ENCODE data around the gene THSD4. TPM values are rescaled to one million over a fixed set of nuclear protein-coding genes. Genes with fewer than 3 reads are reported as not detected.

THSD4 gene
- 1.6 TPM for total RNA-seq

DNA sequence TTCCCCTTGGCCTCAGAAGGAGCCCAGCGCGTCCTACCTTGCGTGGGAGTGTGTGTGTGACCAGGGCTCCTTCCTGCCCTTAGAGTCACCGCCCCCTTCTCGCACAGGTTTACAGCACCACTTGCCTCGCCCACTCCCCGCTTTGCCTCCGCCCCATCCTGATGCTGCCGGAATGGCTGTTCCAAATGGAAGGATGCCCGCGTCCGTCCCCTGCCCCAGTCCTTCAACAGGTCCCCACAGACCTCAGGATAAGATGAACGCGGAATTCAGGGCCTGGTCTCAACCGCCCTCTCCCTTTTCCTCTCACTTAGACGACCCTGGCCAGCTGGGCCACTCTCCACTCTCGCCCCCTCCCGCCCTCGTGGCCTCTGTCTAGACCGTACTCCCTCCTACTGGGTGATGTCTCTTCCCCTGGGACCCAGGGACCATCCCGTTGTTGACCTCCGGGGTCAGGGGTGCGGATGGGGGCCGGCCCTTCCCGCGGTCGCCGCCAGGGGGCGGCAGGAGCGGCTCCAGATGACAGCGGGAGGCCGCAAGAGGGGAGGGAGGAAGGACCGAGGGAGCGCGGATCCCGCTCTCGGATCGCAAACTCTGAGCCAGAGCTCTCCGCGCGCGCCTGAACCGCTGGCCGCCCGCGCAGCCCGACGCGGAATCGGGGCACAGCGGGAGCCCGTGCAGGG is at the start of gene THSD4:
THSD4 (plus strand) TSS at position 585 of the 680 bp plus-strand sequence.
- FAIRE-seq (no peak), DNase-seq (ENCODE audit: low spot score in 2 of 2) (peak; percentile 57 to 80)

DNA sequence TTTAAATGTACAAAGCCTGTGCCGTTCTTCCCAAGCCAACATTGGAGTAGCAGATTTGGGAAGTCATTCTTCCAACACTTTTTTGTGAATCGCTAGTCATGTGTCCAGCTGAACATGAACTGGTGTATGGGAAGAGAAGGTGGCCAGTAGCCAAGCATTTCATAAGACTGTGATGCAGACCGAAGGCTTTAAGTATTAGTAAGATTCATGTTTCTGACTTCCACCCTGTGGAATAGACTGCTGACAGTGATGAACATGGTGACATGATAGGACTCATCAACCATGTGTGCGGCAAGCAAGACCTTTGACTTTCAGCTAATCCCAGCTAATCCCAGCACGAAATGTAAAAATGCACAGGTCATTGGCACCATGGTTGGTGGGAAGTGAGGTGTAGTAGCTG is 48.3 kb upstream of the THSD4 start:
- DNase-seq (ENCODE audit: low spot score in 2 of 2) (no peak), FAIRE-seq (no peak)

DNA sequence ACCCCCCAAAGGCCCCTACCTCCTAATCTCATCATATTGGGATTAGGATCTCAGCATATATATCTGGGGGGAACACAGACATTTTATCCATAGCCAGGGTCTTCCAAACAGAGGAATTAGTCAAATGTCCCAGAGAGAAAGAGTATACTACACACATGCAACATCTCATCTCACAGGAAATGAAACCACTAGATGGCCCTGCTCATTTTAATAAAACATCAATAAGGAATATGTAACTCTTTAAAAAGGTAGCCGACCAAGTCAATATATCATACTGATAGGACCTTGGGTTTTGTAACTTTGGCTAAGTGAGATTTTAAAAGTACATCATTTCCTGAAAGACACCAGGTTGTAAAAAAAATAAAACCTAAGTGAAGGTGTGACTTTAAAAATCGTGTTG is 45.6 kb upstream of the THSD4 start:
- DNase-seq (ENCODE audit: low spot score in 2 of 2) (no peak), FAIRE-seq (no peak)

DNA sequence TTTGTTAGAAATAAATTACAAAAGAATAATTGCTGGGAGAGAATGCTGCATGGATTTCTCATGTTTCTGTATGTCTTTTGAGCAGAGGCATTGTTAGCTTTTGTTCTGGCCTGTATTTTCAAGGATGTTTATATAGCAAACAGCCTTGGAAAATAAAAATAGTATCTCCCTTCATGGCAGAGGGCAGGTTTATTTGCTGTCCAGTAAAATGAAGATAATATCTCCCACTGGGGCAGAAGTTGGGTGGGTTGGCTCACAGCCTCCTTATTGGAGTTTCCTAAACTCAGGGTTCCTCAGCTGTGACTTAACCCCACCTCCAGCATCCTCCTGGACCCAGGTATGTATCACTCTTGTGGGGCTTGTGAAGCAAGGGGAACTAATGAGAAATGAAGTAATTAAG is 43.7 kb upstream of the THSD4 start:
- no peak for FAIRE-seq

DNA sequence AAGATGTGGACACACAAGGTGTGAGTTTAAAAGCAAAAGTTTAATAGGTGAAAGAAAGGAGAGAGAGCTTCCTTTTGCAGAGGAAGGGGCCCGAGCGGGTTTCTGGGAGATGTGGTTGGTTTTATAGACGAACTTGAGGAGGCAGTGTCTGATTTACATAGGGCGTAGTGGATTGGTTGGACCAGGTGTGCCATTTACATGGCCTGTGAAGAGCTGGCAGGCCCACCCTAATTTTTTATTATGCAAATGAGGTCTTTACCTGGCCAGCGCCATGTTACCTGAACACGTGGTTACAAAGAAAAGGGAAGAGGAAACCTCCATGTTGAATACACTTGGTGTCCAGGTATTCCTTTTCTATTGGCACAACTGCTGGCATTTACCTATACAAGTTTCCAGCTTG is 42.8 kb upstream of the THSD4 start:
- no peak for FAIRE-seq
- DNase-seq (ENCODE audit: low spot score in 2 of 2): no peak

More for the DNA sequence above, 43.7 kb upstream of the THSD4 start:
- DNase-seq (ENCODE audit: low spot score in 2 of 2): no peak

DNA sequence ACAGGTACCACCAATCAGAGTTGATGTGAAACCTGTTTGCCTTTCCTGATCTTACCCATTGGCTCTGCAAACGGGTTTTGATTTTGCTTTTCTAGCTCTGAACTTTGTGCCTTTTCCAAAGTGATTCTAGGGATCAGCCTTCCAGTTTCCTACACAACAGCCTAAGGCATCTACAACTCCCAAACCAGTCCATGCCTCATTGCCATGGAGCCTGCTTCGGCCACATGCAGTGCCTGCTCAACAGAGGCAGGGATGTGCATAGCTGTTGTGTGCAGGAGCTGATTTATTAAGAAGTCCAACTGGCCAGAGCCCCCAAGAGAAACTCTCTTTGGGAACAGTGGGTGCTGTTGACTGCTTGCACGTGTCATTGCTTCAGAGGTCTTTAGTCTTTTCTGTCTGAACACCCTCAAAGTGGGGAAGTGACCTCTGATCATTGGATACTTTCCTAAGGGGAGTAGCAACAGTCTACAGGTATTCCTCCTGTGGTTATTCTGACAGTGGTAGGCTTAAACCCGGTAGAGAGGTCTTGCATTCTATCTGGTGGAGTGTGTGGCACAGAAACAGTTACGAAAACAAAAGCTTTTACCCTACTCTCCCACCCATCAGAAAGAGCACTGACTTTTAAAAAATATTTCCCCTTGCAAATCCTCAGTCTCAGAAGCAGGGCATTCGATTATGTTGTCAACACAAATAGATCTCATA is 36.6 kb upstream of the THSD4 start:
- DNase-seq (ENCODE audit: low spot score in 2 of 2) (no peak), FAIRE-seq (no peak)

DNA sequence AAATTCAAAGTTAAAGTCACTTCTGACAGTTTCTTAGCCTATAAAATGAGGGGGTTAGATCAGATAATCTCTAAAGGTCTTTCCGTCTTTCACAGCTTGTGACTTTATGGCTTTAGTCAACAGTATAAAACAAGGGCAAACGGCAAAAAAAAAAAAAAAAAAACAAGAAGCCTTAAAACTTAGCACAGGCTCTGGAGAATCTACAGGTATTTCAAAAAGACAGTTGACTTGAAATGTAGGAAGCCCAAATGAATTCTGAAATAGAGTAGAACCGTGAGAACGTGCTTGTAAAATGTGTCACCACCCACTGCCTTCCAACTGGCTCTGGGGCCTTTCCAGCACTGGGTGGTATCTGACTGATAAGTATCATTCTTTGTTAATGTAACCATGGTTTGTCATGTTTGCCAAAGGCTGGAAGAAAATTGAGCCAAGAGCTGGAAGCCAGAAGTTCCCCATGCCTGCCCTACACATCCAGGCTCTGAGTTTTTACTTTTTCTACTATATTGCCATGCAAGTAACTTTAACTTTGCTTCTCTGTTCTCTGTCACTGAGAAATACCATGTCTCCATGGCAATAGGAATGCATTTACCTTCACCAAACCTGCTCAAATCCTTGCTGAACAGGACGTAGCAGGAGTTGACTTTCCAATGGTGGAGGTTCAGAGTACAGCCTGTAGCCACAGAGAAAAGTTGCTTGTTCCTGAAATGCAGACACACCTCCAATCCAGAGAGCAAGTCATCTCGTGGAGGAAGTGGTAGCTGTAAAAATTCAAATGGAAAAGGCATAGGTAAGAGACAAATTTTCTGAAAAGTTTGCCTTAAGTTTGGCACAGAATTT is 35.8 kb upstream of the THSD4 start:
- DNase-seq (ENCODE audit: low spot score in 2 of 2) (no peak), FAIRE-seq (no peak)

DNA sequence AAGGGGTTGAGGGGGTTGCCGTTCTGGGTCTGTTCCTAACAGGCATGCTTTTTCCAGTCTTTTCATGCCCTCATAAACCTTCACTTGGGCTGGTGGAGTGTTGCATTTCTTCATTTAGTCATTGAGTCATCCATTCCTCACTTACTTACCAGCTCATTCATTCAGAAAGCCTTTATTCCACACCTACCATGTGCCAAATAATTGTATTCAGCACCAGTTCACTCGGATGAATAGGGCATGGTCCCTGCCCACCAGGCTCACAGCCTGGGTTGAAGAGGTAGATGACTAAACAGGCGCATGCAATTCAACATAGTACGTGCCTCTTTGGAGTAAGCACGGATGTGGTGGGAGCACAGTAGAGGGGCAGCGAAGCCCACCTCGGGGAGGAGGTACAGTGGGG is 35.1 kb upstream of the THSD4 start:
- no peak for FAIRE-seq

DNA sequence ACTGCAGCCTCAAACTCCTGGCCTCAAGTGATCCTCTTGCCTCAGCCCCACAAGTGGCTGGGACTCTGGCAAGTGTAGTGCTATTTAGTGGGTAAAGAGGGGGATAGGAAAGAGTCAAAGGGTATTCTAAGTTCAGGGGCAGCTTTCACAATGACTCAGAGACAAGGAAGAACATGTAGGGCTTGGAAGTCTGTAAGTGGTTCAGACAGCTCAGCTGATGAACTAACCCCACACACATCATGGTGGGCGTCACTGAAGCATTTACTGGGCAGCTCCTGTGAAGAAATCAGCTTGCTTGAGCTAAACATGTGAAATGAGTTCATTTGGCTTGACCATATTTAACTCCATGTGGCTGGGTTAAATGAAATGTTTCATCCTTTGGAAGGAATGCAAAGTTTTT is 34.6 kb upstream of the THSD4 start:
- DNase-seq (ENCODE audit: low spot score in 2 of 2): no peak
- no peak for FAIRE-seq

More for the DNA sequence above, 35.1 kb upstream of the THSD4 start:
- no peak for DNase-seq (ENCODE audit: low spot score in 2 of 2)

DNA sequence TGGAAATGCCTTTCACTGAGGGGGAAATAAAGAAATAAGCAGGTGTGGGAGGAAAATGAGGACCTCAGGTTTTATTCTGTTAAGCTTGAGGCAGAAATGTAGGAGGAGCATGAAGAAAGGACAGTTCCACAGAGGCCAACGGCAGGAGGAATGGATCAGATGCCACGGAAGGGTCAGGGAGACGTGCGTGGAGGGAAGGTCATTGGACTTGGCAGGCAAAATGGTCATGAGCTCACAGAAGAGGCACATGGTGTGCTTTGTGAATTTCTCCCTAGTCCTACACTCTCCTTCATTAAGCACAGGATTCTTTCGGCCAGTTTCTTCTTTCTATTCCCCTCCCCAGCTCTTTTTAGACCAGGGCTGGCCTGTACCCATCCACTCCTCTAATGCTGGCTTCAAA is 32.5 kb upstream of the THSD4 start:
- DNase-seq (ENCODE audit: low spot score in 2 of 2) (no peak), FAIRE-seq (no peak)

DNA sequence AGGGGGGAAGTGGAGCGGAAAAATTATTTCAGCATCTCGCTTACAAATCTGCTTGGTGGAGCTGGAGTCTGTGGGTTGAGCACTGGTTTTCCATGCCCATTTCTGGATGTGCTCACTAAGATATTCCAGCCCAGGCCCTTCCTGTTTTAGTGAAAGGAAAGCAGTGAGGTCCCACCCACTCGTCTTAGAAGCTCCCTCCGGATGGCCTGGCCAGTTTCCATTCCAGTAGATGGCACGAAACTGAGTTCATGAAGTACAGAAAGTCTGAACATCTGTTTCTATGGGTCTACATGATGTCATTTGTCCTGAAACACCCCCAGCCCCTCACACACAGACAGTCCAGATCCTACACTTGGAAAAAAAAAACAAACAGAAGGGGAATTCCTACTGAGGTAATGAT is 31.9 kb upstream of the THSD4 start:
- FAIRE-seq (no peak), DNase-seq (ENCODE audit: low spot score in 2 of 2) (no peak)

DNA sequence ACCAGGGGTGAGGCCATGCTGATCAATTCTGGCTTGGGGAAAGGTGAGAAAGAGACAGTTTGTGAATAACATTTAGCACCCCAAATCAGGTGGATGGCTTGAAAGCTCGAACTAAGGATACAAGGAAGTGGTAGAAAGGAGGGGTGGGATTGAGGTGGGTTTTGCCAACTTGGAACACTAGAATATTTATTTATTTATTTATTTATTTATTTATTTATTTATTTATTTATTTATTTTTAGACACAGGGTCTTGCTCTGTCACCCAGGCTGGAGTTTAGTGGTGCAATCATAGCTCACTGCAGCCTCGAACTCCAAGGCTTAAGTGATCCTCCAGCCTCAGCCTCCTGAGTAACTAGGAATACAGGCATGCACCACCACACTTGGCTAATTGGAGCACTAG is 31.0 kb upstream of the THSD4 start:
- DNase-seq (ENCODE audit: low spot score in 2 of 2): no peak
- no peak for FAIRE-seq

DNA sequence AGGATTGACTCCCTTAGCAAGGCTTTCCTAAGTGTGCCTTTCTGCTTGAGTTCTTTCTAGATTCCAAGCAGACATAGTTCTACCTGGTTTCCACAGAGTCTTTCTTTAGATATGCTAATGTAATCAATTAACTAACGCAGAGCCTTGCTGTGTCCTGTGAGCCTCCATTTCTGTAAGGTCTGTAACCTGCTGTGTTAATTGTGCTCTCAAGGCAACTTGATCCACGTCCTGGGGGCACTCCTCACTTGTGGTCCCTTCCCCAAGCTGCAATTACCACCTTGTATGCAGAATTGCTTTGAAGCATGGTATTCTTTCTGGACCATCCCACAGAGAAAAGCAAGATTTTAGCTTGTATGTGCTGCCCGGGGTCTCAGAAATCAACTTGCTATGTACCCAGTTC is 29.5 kb upstream of the THSD4 start:
- FAIRE-seq (no peak), DNase-seq (ENCODE audit: low spot score in 2 of 2) (no peak)

DNA sequence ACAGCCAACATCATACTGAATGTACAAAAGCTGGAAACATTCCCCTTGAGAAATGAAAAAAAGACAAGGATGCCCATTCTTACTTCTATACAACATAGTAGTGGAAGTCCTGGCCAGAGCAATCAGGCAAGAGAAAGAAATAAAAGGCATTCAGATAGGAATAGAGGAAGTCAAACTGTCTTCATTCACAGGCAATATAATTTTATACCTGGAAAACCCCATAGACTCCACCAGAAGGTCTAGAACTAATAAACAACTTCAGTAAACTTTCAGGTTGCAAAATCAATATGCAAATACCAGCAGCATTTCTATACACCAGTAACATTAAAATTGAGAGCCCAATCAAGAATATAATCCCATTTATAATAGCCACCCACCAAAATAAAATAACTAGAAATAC is 27.1 kb upstream of the THSD4 start:
- FAIRE-seq (no peak), DNase-seq (ENCODE audit: low spot score in 2 of 2) (no peak)

DNA sequence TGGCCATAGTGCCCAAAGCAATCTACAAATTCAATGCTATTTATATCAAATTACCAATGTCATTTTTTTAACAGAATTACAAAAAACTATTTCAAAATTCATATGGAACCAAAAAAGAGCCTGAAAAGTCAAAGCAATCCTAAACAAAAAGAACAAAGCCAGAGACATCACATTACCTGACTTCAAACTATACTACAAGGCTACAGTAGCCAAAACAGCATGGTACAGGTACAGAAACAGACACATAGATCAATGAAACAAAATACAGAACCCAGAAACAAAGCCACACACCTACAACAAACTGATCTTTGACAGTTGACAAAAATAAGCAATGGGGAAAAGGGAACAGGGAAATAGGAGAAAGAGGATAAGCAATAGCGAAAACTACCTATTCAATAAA is 26.6 kb upstream of the THSD4 start:
- FAIRE-seq: no peak
- DNase-seq (ENCODE audit: low spot score in 2 of 2): no peak

DNA sequence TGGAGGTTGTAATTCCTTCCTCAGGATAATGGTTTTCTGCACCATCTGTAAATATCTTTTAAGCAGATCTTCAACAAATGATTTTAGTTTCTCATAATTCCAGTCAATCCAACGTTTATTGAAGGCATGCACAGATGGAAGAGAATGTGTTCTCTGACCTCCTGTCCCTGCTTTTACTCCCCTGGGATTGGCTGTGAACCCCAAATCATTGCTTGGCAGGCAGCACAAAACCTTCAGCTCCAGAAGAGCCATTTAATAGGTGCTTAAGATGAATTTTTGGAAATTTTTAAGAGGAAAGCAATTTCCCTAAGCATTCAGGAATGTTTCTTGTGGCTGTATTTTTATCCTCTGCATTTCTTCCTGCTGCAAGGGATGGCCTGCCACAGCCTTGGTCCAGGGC is 25.5 kb upstream of the THSD4 start:
- no peak for DNase-seq (ENCODE audit: low spot score in 2 of 2)
- no peak for FAIRE-seq

DNA sequence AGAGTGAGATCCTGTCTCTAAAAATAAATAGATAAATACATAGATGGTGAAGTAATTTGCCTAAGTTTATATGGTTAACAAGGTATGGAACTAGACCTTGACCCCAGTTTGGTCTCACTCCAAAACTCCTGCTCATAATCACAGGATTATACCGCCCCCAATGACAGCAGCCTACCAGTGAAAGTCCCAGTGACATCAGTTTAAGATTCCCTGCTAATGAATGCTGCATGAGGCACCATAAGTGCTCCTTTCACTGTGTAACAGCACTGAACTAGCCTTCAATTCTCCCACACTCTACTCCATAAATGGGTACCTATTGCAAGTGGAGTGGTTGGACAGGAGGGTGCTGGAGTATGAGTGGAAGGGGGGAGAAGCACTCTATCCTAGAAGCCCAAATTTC is 23.7 kb upstream of the THSD4 start:
- DNase-seq (ENCODE audit: low spot score in 2 of 2) (no peak), FAIRE-seq (no peak)

DNA sequence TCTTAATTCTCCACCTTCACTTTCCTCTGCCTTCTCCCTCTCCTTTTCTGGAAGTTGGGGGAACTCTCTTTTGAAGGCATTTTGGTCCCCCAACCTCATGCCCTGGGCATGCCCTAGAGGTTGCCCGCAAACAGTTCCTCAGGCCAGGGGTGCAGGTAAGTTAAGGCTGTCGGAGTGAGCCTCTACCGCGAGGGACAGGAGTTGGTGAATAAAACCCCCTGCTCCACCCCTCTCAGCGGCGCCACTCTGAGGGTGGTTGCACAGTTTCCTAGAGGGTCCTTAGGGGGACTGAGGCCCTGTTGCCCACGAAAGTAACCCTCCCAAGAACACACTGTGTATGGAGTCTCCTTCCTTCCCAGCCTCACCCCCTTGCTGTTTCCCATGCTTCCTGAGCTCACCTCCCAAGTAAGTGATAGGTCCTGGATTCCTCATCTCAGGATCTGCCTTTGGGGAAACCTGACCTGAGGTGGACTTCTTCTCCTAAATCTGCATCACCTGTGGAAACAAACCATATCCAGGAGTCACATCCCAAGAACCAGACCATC is 23.1 kb upstream of the THSD4 start:
- no peak for DNase-seq (ENCODE audit: low spot score in 2 of 2)
- FAIRE-seq: no peak

DNA sequence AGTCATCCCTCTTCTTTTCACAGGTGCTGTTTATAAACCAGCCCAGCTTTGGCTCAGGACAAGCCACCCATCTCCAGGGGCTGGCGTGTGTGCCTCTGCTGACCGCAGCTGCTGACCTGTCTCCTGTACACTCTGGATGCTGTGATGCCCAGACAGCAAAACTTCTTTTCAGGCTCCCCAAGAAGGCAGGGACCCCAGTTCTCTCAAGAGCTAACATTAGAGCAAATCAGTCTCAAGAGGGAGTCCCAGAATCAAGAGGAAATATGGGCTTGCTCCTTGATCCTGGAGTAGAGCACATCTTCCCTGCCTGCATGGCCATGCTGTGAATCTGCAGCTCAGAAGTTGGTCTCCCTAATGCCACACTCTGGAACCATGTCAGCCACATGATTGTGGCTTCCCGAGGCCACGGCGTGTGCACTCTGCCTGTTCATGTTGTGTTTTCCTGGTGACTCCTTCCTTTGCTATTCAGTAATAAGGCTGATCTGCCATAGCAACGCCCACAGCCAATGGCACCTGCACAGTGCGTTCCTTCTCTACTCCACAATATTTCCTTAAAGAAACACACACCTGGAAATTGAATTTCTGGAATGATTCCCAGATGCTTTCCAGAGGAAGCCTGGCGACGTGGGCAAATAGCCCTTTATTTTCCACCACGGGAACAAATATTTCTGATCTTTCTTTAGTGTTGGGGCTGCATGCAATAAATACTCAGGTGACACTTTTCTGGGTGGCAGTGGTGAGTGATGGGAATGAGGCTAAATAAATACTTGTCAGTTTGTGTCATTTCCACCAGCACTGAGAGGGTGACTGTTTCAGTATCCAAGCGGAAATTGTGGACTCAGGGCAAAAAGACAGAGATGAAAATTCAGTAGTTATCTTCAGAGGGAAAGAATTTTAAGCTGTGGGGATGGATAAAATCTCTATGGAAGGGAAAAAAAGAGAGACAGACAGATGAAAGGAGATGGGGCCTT is 21.9 kb upstream of the THSD4 start:
- FAIRE-seq: no peak
- no peak for DNase-seq (ENCODE audit: low spot score in 2 of 2)

DNA sequence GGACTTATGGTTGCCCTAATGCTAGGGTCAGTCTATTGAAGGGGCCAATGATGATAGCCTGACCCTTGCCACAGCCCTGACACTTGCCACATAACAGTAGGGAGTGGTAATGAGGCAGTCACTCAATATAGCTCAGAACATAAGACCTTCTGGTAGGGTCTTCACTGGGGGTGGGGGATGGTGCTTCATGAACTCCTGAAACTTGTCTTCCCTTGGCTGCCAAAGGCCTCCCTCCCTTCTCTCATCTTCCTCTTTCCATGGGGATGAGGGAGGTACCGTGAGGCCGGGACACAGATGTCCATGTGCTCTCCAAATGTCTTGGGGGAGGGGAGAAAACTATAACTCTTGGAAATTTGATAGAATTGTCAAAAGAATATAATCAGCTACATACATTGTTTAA is 21.1 kb upstream of the THSD4 start:
- FAIRE-seq: no peak

More for the DNA sequence above, 21.1 kb upstream of the THSD4 start:
- DNase-seq (ENCODE audit: low spot score in 2 of 2): no peak
